H9 (cell line): ENCODE results near the gene ZCWPW1. TPM values are rescaled to one million over a fixed set of nuclear protein-coding genes. Genes with fewer than 3 reads are reported as not detected.

Source experiments
- DNase-seq: peaks from one replicate; pipeline ENCODE4 v3.0.0-alpha.2; 2017
- H2AFZ ChIP-seq: one replicate; pipeline ENCODE4 v1.6.1; 2013; ENCODE audit warnings: mild to moderate bottlenecking, low read length, control low read depth, moderate library complexity
- H2AK5ac ChIP-seq: 2 replicates; pipeline ENCODE4 v1.6.1; 2013; ENCODE audit warnings: low read length, control low read depth, mixed read lengths; ENCODE audit not compliant: insufficient read length
- H2BK120ac ChIP-seq: one replicate; pipeline ENCODE4 v1.6.1; 2013; ENCODE audit warnings: low read depth, mild to moderate bottlenecking, low read length, control low read depth, inconsistent platforms; ENCODE audit not compliant: poor library complexity, severe bottlenecking
- H2BK12ac ChIP-seq: 2 replicates; pipeline ENCODE4 v1.6.1; 2013; ENCODE audit warnings: low read length, control low read depth, mixed read lengths, low read depth; ENCODE audit not compliant: insufficient read length
- H2BK15ac ChIP-seq: 2 replicates; pipeline ENCODE4 v1.6.1; 2013; ENCODE audit warnings: low read depth, low read length, control low read depth
- H2BK20ac ChIP-seq: one replicate; pipeline ENCODE4 v1.6.1; 2013; ENCODE audit warnings: low read depth, mild to moderate bottlenecking, low read length, control low read depth, inconsistent platforms; ENCODE audit not compliant: poor library complexity, severe bottlenecking
- H2BK5ac ChIP-seq: 2 replicates; pipeline ENCODE4 v1.6.1; 2013; ENCODE audit warnings: low read length, control low read depth, mixed read lengths; ENCODE audit not compliant: insufficient read length
- H3K14ac ChIP-seq: 2 replicates; pipeline ENCODE4 v1.6.1; 2013; ENCODE audit warnings: low read length, control low read depth; ENCODE audit not compliant: insufficient read depth
- H3K18ac ChIP-seq: 2 replicates; pipeline ENCODE4 v1.6.1; 2013; ENCODE audit warnings: low read depth, mild to moderate bottlenecking, mixed read lengths, low read length, control low read depth; ENCODE audit not compliant: insufficient read length
- H3K23ac ChIP-seq: 2 replicates; pipeline ENCODE4 v1.6.1; 2013; ENCODE audit warnings: low read length, control low read depth, mixed read lengths, low read depth; ENCODE audit not compliant: insufficient read length
- H3K23me2 ChIP-seq: 2 replicates; pipeline ENCODE4 v1.6.1; 2013; ENCODE audit warnings: low read depth, mild to moderate bottlenecking, mixed read lengths, low read length, control low read depth; ENCODE audit not compliant: insufficient read length, poor library complexity, severe bottlenecking
- H3K27ac ChIP-seq: 2 replicates; pipeline ENCODE4 v1.5.1; 2013; ENCODE audit warnings: low read length, control low read depth, mixed read lengths, low read depth; ENCODE audit not compliant: insufficient read length
- H3K27me3 ChIP-seq: 2 replicates; pipeline ENCODE4 v1.6.1; 2013; ENCODE audit warnings: low read length, control low read depth, inconsistent platforms; ENCODE audit not compliant: insufficient read depth
- H3K4ac ChIP-seq: 2 replicates; pipeline ENCODE4 v1.6.1; 2013; ENCODE audit warnings: low read depth, mild to moderate bottlenecking, control low read depth, inconsistent platforms, low read length, moderate library complexity
- H3K4me1 ChIP-seq: 2 replicates; pipeline ENCODE4 v1.6.1; 2013; ENCODE audit warnings: low read length, control low read depth, inconsistent platforms; ENCODE audit not compliant: insufficient read depth
- H3K4me2 ChIP-seq: 2 replicates; pipeline ENCODE4 v1.6.1; 2013; ENCODE audit warnings: low read length, control low read depth, mixed read lengths; ENCODE audit not compliant: insufficient read length, insufficient read depth
- H3K56ac ChIP-seq: 2 replicates; pipeline ENCODE4 v1.6.1; 2013; ENCODE audit warnings: low read depth, mild to moderate bottlenecking, mixed read lengths, low read length, control low read depth; ENCODE audit not compliant: insufficient read length
- H3K79me1 ChIP-seq: 2 replicates; pipeline ENCODE4 v1.6.1; 2013; ENCODE audit warnings: low read depth, mild to moderate bottlenecking, moderate library complexity, low read length, control low read depth, inconsistent platforms; ENCODE audit not compliant: insufficient read depth, poor library complexity, severe bottlenecking
- H3K79me2 ChIP-seq: 2 replicates; pipeline ENCODE4 v1.6.1; 2013; ENCODE audit warnings: low read length, control low read depth, inconsistent platforms; ENCODE audit not compliant: insufficient read depth
- H3K9ac ChIP-seq: 2 replicates; pipeline ENCODE4 v1.6.1; 2013; ENCODE audit warnings: low read length, control low read depth, mixed read lengths; ENCODE audit not compliant: insufficient read length; ENCODE audit errors: extremely low read depth
- H3K9me3 ChIP-seq: one replicate; pipeline ENCODE4 v1.6.1; 2013; ENCODE audit warnings: low read depth, low read length, inconsistent platforms; ENCODE audit not compliant: control insufficient read depth
- H3T11ph ChIP-seq: one replicate; pipeline ENCODE4 v1.6.1; 2013; ENCODE audit warnings: mild to moderate bottlenecking, low read length, control low read depth, inconsistent platforms
- H4K20me1 ChIP-seq: one replicate; pipeline ENCODE4 v1.6.1; 2013; ENCODE audit not compliant: control insufficient read depth, insufficient read length, insufficient read depth
- H4K5ac ChIP-seq: 2 replicates; pipeline ENCODE4 v1.6.1; 2013; ENCODE audit warnings: low read depth, mild to moderate bottlenecking, mixed read lengths, low read length, control low read depth; ENCODE audit not compliant: insufficient read length
- H4K8ac ChIP-seq: replicated peaks from 2 replicates; pipeline ENCODE4 v1.6.1; 2013; ENCODE audit warnings: low read length, control low read depth, mixed read lengths, low read depth; ENCODE audit not compliant: insufficient read length
- H4K91ac ChIP-seq: 2 replicates; pipeline ENCODE4 v1.6.1; 2013; ENCODE audit warnings: low read depth, mild to moderate bottlenecking, moderate library complexity, mixed read lengths, low read length, control low read depth; ENCODE audit not compliant: insufficient read length
- H3K27ac Mint-ChIP-seq, 3 experiments: 2 replicates in 2 of 3; 3 replicates in 1 of 3; pipeline ENCODE4 v1.8.0; 2020 to 2021; ENCODE audit warnings: mixed read lengths in 3 of 3, mild to moderate bottlenecking in 1 of 3, moderate library complexity in 1 of 3
- H3K27me3 Mint-ChIP-seq: 2 replicates; pipeline ENCODE4 v1.8.0; 2021; ENCODE audit warnings: low read depth, mild to moderate bottlenecking, moderate library complexity, mixed read lengths
- H3K36me3 Mint-ChIP-seq, 3 experiments: 2 replicates in 2 of 3; 3 replicates in 1 of 3; pipeline ENCODE4 v1.8.0; 2020 to 2021; ENCODE audit warnings: low read depth in 3 of 3, mixed read lengths in 3 of 3; ENCODE audit not compliant: insufficient read depth in 1 of 3
- H3K4me1 Mint-ChIP-seq, 2 experiments: 2 replicates each; pipeline ENCODE4 v1.8.0; 2020; ENCODE audit warnings: mixed read lengths in 2 of 2
- H3K4me3 Mint-ChIP-seq, 2 experiments: 2 replicates in 1 of 2; 3 replicates in 1 of 2; pipeline ENCODE4 v1.8.0; 2020 to 2021; ENCODE audit warnings: mild to moderate bottlenecking in 2 of 2, mixed read lengths in 2 of 2, moderate library complexity in 1 of 2
- H3K9me3 Mint-ChIP-seq, 2 experiments: 2 replicates in 1 of 2; 3 replicates in 1 of 2; pipeline ENCODE4 v1.8.0; 2020; ENCODE audit warnings: mild to moderate bottlenecking in 2 of 2, mixed read lengths in 2 of 2, moderate library complexity in 1 of 2
- CTCF ChIP-seq: fragments of 200-600 bp; sonication (generic); conservative IDR thresholded peaks from 3 replicates; pipeline ENCODE4 v1.8.0; 2021; ENCODE audit warnings: antibody characterized with exemption, mild to moderate bottlenecking
- WGBS: extraction: QIAGEN DNeasy Blood & Tissue Kit; methylation state at CpG from one replicate; pipeline ENCODE4 v1.1.7; 2013; ENCODE audit warnings: missing lambda C conversion rate, low lambda C conversion rate, mixed read lengths; ENCODE audit not compliant: insufficient read length; ENCODE audit errors: extremely low coverage; 5-methylcytosine and 5-hydroxymethylcytosine counted together
- total RNA-seq: library from RNA; stranded (reverse); gene quantifications from 2 replicates; pipeline ENCODE4 v1.2.1, GENCODE V29; 2021

The ZCWPW1 gene
- total RNA-seq, 1 experiment from 2014 or later, result 1.1 TPM

GRCh38 chr7:100370746-100371145 lies 57.8 kb downstream of the ZCWPW1 start:
- H3K23me2 ChIP-seq, result no peaks in the 10 kb centered on the region
- Mint-ChIP-seq H3K36me3 (peaks cover 9 to 18% (median 12%) of the 10 kb centered on the region in 3 experiments), H3K27me3 (no peaks in the 10 kb centered on the region; the same call in 1 of the 2 replicates), H3K4me1 (peaks cover 48 to 62% of the 10 kb centered on the region in 2 experiments), H3K4me3 (peak overlapping the region; percentile 32 to 61; a peak in 2 of 5 replicates), H3K27ac (peak overlapping the region in 2 of 3 experiments; percentile 87 to 96; a peak in 4 of 7 replicates), H3K9me3 (no peaks in the 10 kb centered on the region)
- H2BK20ac ChIP-seq, result no peak overlapping the region
- no peaks in the 10 kb centered on the region; the same call in 1 of the 2 replicates for H3K4me1 ChIP-seq
- H3K23ac ChIP-seq, result no peak overlapping the region
- H2AK5ac ChIP-seq, result no peak overlapping the region
- no peak overlapping the region for H3K4ac ChIP-seq
- no peak overlapping the region for H3K9ac ChIP-seq
- no peak overlapping the region for H3T11ph ChIP-seq
- no peak overlapping the region for H2BK5ac ChIP-seq
- no peak overlapping the region for H4K8ac ChIP-seq
- no CpG with 5 or more reads among the region's 6 CpGs for WGBS
- no peaks in the 10 kb centered on the region for H3K27me3 ChIP-seq
- peak overlapping the region; percentile 53; the same call in 1 of the 2 replicates for H3K14ac ChIP-seq
- H2BK12ac ChIP-seq, result no peak overlapping the region
- TF ChIP-seq CTCF, result no peak
- DNase-seq, result no peak
- no peaks in the 10 kb centered on the region for H3K79me2 ChIP-seq
- no peak overlapping the region for H4K91ac ChIP-seq
- no peak overlapping the region for H2BK15ac ChIP-seq
- H2AFZ ChIP-seq, result no peak overlapping the region
- H4K20me1 ChIP-seq, result no peaks in the 10 kb centered on the region
- H3K9me3 ChIP-seq, result no peaks in the 10 kb centered on the region
- H3K4me2 ChIP-seq, result no peak overlapping the region
- H4K5ac ChIP-seq, result no peak overlapping the region
- no peak overlapping the region for H3K27ac ChIP-seq
- H3K18ac ChIP-seq, result peak overlapping the region; percentile 32
- no peak overlapping the region for H2BK120ac ChIP-seq
- no peak overlapping the region for H3K56ac ChIP-seq
- no peaks in the 10 kb centered on the region for H3K79me1 ChIP-seq
